H1 (cell line): ENCODE measurements around the gene RCAN3. TPM values are rescaled to one million over a fixed set of nuclear protein-coding genes. Genes with fewer than 3 reads are reported as not detected.

ENCODE experiments used
- CTCF ChIA-PET: fragments of 300-600 bp; sonication (Branson Sonifier 250); formaldehyde crosslinking; loops from one replicate; lab custom pipeline; 2021; ENCODE audit not compliant: partially characterized antibody; lab: Charles Lee
- POLR2A ChIA-PET: fragments of 300-600 bp; sonication (Branson Sonifier 250); formaldehyde crosslinking; loops from one replicate; lab custom pipeline; 2021; ENCODE audit warnings: inconsistent platforms; ENCODE audit not compliant: partially characterized antibody; lab: Charles Lee
- DNase-seq, 2 experiments: peaks; one replicate each; pipeline versions ENCODE4 v3.0.0 to v3.0.0-alpha.2; 2010 to 2022; ENCODE audit warnings: low spot score in 2 of 2, low read depth in 1 of 2, mixed read lengths in 1 of 2
- FAIRE-seq: peaks from 2 replicates; lab custom pipeline; 2011; peaks lifted over from hg19 to GRCh38; lab: Jason Lieb, UNC
- H2AFZ ChIP-seq: 2 replicates; pipeline ENCODE4 v1.8.1; 2012; ENCODE audit warnings: low read length, inconsistent platforms
- H2AK5ac ChIP-seq: 2 replicates; pipeline ENCODE4 v1.6.1; 2013; ENCODE audit warnings: low read depth, low read length
- H2BK120ac ChIP-seq: replicated peaks from 2 replicates; pipeline ENCODE3; 2013; ENCODE audit warnings: low read depth, low read length, inconsistent platforms
- H2BK12ac ChIP-seq: 2 replicates; pipeline ENCODE4 v1.6.1; 2013; ENCODE audit warnings: low read depth, low read length
- H2BK15ac ChIP-seq: 2 replicates; pipeline ENCODE4 v1.6.1; 2013; ENCODE audit warnings: low read length
- H2BK20ac ChIP-seq: 2 replicates; pipeline ENCODE4 v1.6.1; 2013; ENCODE audit warnings: low read length
- H2BK5ac ChIP-seq: 2 replicates; pipeline ENCODE4 v1.6.1; 2013; ENCODE audit warnings: low read depth, low read length
- H3K14ac ChIP-seq: 2 replicates; pipeline ENCODE4 v1.6.1; 2013; ENCODE audit warnings: inconsistent platforms; ENCODE audit not compliant: insufficient read length
- H3K18ac ChIP-seq: 2 replicates; pipeline ENCODE4 v1.6.1; 2013; ENCODE audit warnings: low read length; ENCODE audit errors: extremely low read depth
- H3K23ac ChIP-seq: 2 replicates; pipeline ENCODE4 v1.6.1; 2013; ENCODE audit warnings: inconsistent platforms; ENCODE audit not compliant: insufficient read length
- H3K23me2 ChIP-seq: 2 replicates; pipeline ENCODE4 v1.6.1; 2013; ENCODE audit warnings: low read depth, low read length
- H3K27ac ChIP-seq: 2 replicates; pipeline ENCODE4 v1.6.1; 2011; ENCODE audit warnings: low read depth, low read length, inconsistent platforms
- H3K27me3 ChIP-seq, 4 experiments: replicated peaks in 1 of 4; 1 replicate in 1 of 4; 2 replicates in 3 of 4; pipeline versions ENCODE4 v1.6.1 to v1.8.1; 2011 to 2013; ENCODE audit warnings: low read length in 3 of 4, mild to moderate bottlenecking in 3 of 4, inconsistent platforms in 2 of 4, mixed read lengths in 2 of 4, moderate library complexity in 1 of 4; ENCODE audit not compliant: control insufficient read depth in 3 of 4, insufficient read depth in 3 of 4; ENCODE audit errors: extremely low read depth in 1 of 4
- H3K36me3 ChIP-seq, 4 experiments: 2 replicates each; pipeline versions ENCODE4 v1.6.1 to v1.8.1; 2011 to 2013; ENCODE audit warnings: mild to moderate bottlenecking in 4 of 4, low read length in 3 of 4, moderate library complexity in 2 of 4, control low read depth in 1 of 4, inconsistent platforms in 1 of 4; ENCODE audit not compliant: insufficient read depth in 4 of 4, control insufficient read depth in 2 of 4
- H3K4ac ChIP-seq: replicated peaks from 2 replicates; pipeline ENCODE3; 2013; ENCODE audit warnings: low read length, low read depth, mixed read lengths, inconsistent platforms; ENCODE audit not compliant: insufficient read length
- H3K4me1 ChIP-seq, 4 experiments: replicated peaks in 1 of 4; 1 replicate in 1 of 4; 2 replicates in 3 of 4; pipeline versions ENCODE4 v1.6.1 to v1.8.1; 2011 to 2013; ENCODE audit warnings: low read length in 3 of 4, inconsistent platforms in 2 of 4, mixed read lengths in 1 of 4; ENCODE audit not compliant: insufficient read depth in 4 of 4, control insufficient read depth in 3 of 4
- H3K4me2 ChIP-seq, 2 experiments: 2 replicates each; pipeline versions ENCODE4 v1.6.1 to v1.8.1; 2011 to 2013; ENCODE audit warnings: low read depth in 2 of 2, low read length in 2 of 2, control low read depth in 1 of 2, inconsistent platforms in 1 of 2, mild to moderate bottlenecking in 1 of 2; ENCODE audit not compliant: insufficient read depth in 1 of 2
- H3K4me3 ChIP-seq, 4 experiments: fragments of 200-600, 300-600 bp in 1 of 4; sonication (generic), shearing (Covaris generic), sonication (Bioruptor Twin) in 1 of 4; 2 replicates each; pipeline versions ENCODE4 v1.5.1 to v1.8.1; 2011 to 2016; ENCODE audit warnings: low read length in 4 of 4, low read depth in 3 of 4, control low read depth in 2 of 4, inconsistent platforms in 2 of 4, mild to moderate bottlenecking in 2 of 4, mixed read lengths in 1 of 4, moderate library complexity in 1 of 4; ENCODE audit not compliant: insufficient read depth in 2 of 4; ENCODE audit errors: extremely low read depth in 1 of 4
- H3K56ac ChIP-seq: replicated peaks from 2 replicates; pipeline ENCODE3; 2013; ENCODE audit warnings: low read depth, mild to moderate bottlenecking, mixed read lengths, low read length, inconsistent platforms; ENCODE audit not compliant: insufficient read length
- H3K79me1 ChIP-seq: 2 replicates; pipeline ENCODE4 v1.6.1; 2013; ENCODE audit warnings: low read depth, low read length, control low read depth
- H3K79me2 ChIP-seq, 2 experiments: 2 replicates each; pipeline versions ENCODE4 v1.6.1 to v1.8.1; 2012 to 2013; ENCODE audit warnings: low read length in 2 of 2, mild to moderate bottlenecking in 2 of 2, inconsistent platforms in 1 of 2; ENCODE audit not compliant: insufficient read depth in 2 of 2, control insufficient read depth in 1 of 2
- H3K9ac ChIP-seq, 4 experiments: replicated peaks in 1 of 4; 1 replicate in 1 of 4; 2 replicates in 3 of 4; pipeline versions ENCODE4 v1.6.1 to v1.8.1; 2011 to 2013; ENCODE audit warnings: low read depth in 3 of 4, low read length in 3 of 4, control low read depth in 2 of 4, mild to moderate bottlenecking in 2 of 4, moderate library complexity in 2 of 4, inconsistent platforms in 1 of 4; ENCODE audit errors: extremely low read depth in 1 of 4
- H3K9me3 ChIP-seq, 2 experiments: 2 replicates each; pipeline versions ENCODE4 v1.6.1 to v1.8.1; 2012 to 2013; ENCODE audit warnings: mild to moderate bottlenecking in 2 of 2, moderate library complexity in 2 of 2, control low read depth in 1 of 2, inconsistent platforms in 1 of 2, low read depth in 1 of 2, low read length in 1 of 2, mixed read lengths in 1 of 2; ENCODE audit not compliant: insufficient read depth in 2 of 2
- H4K20me1 ChIP-seq, 2 experiments: replicated peaks in 1 of 2; 2 replicates each; pipeline versions ENCODE3 to v1.8.1; 2011 to 2013; ENCODE audit warnings: inconsistent platforms in 2 of 2, low read length in 2 of 2, mild to moderate bottlenecking in 1 of 2; ENCODE audit not compliant: insufficient read depth in 2 of 2, control insufficient read depth in 1 of 2
- H4K5ac ChIP-seq: 2 replicates; pipeline ENCODE4 v1.6.1; 2013; ENCODE audit warnings: low read length, low read depth, mixed read lengths, inconsistent platforms; ENCODE audit not compliant: insufficient read length
- H4K8ac ChIP-seq: 2 replicates; pipeline ENCODE4 v1.8.0; 2013; ENCODE audit warnings: mild to moderate bottlenecking, moderate library complexity, low read length, inconsistent platforms; ENCODE audit not compliant: insufficient read depth; ENCODE audit errors: extremely low read depth
- H4K91ac ChIP-seq: replicated peaks from 2 replicates; pipeline ENCODE3; 2013; ENCODE audit warnings: low read length, mixed read lengths, inconsistent platforms; ENCODE audit not compliant: insufficient read length
- SP2 ChIP-seq: IDR thresholded peaks from 2 replicates; pipeline ENCODE4 v1.6.1; 2012; ENCODE audit warnings: mild to moderate bottlenecking, low read length, inconsistent platforms
- WGBS, 2 experiments: shearing (Covaris generic) in 1 of 2; methylation state at CpG; one replicate each; pipeline versions ENCODE4 v1.1.6 to v1.1.7; 2013 to 2015; ENCODE audit warnings: low lambda C conversion rate in 2 of 2, mixed read lengths in 2 of 2, inconsistent platforms in 1 of 2, low coverage in 1 of 2, missing lambda C conversion rate in 1 of 2; ENCODE audit not compliant: insufficient replicate concordance in 2 of 2, insufficient coverage in 1 of 2, insufficient read length in 1 of 2; ENCODE audit errors: extremely low coverage in 1 of 2, missing lambda C conversion rate in 1 of 2; 5-methylcytosine and 5-hydroxymethylcytosine counted together
- polyA plus RNA-seq, 7 experiments: library from polyadenylated mRNA; depleted of rRNA in 3 of 7; stranded (reverse) in 5 of 7; unstranded in 2 of 7; fragments of >200 nt in 5 of 7; fragments of 200-250 nt in 2 of 7; gene quantifications; 1 replicate in 5 of 7; 2 replicates in 1 of 7; 4 replicates in 1 of 7; pipeline versions ENCODE4 v1.2.1 to v1.2.3, GENCODE V29; 2011 to 2013; ENCODE audit warnings: missing spikeins in 2 of 7, mixed read lengths in 2 of 7
- total RNA-seq: library from RNA; stranded (reverse); fragmentation: NEBNext Ultra II Directional; extraction: Animal tissue kit (Norgen Biotek cat#: 25700); gene quantifications from 2 replicates; pipeline ENCODE4 v1.2.1, GENCODE V29; 2021

The RCAN3 gene
- total and polyA plus RNA-seq, 2 of the 8 experiments (the other 6 are each of a cell fraction or from before 2014, with no cell fraction given), result 5.6 to 16.6 TPM

DNA sequence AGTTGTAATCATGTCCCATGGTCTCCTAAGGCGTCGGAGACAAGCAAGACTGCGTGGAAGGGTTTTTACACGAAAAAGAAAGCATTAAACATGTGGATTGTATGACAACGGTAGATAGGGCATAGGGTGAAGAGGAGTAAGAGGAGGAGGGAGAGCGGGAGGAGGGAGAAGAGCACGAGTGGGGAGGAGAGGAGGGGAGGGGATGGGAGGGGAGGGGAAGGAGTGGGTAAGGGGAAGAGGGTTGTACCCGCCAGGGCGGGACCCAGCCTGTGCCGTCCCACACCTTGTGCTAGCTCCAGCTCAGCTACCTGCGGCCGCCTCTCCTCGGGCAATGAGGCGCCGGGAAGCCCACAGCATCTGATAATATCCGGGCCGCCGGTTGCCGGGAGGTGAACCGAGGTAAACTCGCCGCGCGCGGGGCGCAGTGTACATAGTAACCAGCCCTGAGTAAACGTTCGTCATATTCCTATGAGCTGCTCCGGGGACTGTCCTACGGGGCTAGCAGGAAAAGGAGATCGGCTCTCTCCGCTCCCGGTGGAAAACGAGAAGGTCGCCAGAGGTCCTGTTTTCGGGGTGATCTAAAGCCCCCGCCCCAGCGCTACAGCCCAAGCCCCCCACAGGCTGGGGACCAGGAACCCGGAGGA lies 449 bp upstream of the RCAN3 start:
- ChIA-PET CTCF (interaction anchor here (0.7 to 3.0 kb wide), 12 partner anchors 10 to 344 kb away, joined by 3 to 15 read pairs (median 3); no protein-coding TSS in a partner anchor), POLR2A (interaction anchor here (0.7 to 1.6 kb wide), 7 partner anchors 13 to 110 kb away, joined by 3 to 5 read pairs (median 4); partner anchors contain the start of gene NIPAL3)
- Histone ChIP-seq H3K4me2 (peak overlapping the region; percentile 90 to 96), H3K27me3 (peaks cover 0 to 7% (median 0%) of the 10 kb centered on the region in 4 experiments; a peak in 3 of 7 replicates), H3K79me2 (no peaks in the 10 kb centered on the region), H3K79me1 (no peaks in the 10 kb centered on the region), H2AFZ (peak overlapping the region; percentile 74; the same call in 1 of the 2 replicates), H4K91ac (peak overlapping the region; percentile 4), H3K23me2 (peaks cover 11% of the 10 kb centered on the region), H4K5ac (peak overlapping the region; percentile 25), H2BK5ac (peak overlapping the region; percentile 62), H3K9ac (peak overlapping the region; percentile 25 to 64 (median 55); a peak in 6 of 7 replicates), H2AK5ac (no peak overlapping the region), H2BK15ac (no peak overlapping the region), H4K20me1 (no peaks in the 10 kb centered on the region), H3K27ac (no peak overlapping the region), H3K4me1 (peaks cover 2 to 20% (median 9%) of the 10 kb centered on the region in 4 experiments; a peak in 6 of 7 replicates), H2BK120ac (peak overlapping the region; percentile 34), H3K4me3 (peak overlapping the region; percentile 80 to 95 (median 86)), H3K56ac (peak overlapping the region; percentile 47), H3K23ac (no peak overlapping the region), H3K9me3 (no peaks in the 10 kb centered on the region), H3K36me3 (no peaks in the 10 kb centered on the region), H3K14ac (no peak overlapping the region), H3K4ac (no peak overlapping the region), H2BK12ac (peak overlapping the region; percentile 3; the same call in 1 of the 2 replicates), H4K8ac (peak overlapping the region; percentile 91), H3K18ac (no peak overlapping the region; the same call in 1 of the 2 replicates), H2BK20ac (no peak overlapping the region)
- DNase-seq (peak in 1 of 2 experiments; percentile 82), FAIRE-seq (no peak)
- 5% methylated on average over 36 of the region's 39 CpGs; no CpG with 5 or more reads in 1 of the 2 experiments for WGBS, 2 experiments
- no peak for TF ChIP-seq SP2
